Mesenteric fat pad (tissue), 1 donor: ENCODE data around the gene RPL7A. TPM values are rescaled to one million over a fixed set of nuclear protein-coding genes. Genes with fewer than 3 reads are reported as not detected.
"Not testable (repeated sequence)": the region's sequence is repeated elsewhere in the genome, so short reads cannot be mapped to it uniquely, and the experiment has no call there.

Experiments used
- DNase-seq: peaks from one replicate; pipeline ENCODE4 v3.0.0-alpha.2; 2020; ENCODE audit warnings: low spot score
- total RNA-seq: library from RNA; stranded (reverse); fragmentation: NEBNext Ultra II Directional; extraction: Animal tissue kit (Norgen Biotek cat#: 25700); gene quantifications from one replicate; pipeline ENCODE4 v1.2.1, GENCODE V29; 2021
- donor health status: DM: yes; HTN: yes; CAD: no.

The RPL7A gene
- total RNA-seq, 1 donor from 2014 or later = 1,535 TPM

DNA sequence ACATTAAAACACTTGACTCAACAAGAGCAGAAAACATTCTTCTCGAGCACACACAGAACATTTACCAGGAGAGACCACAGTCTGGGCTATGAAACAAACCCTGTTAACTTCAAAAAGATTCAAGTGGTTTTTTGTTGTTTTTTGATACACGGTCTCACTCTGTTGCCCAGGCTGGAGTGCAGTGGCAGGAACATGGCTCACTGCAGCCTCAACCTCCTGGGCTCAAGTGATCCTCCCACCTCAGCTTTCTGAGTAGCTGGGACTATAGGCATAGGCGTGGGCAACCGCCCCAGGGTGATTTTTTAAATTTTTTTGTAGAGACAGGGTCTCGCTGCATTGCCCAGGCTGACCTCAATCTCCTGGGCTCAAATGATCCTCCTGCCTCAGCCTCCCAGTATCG is 21.0 kb upstream of the RPL7A start:
- not testable (repeated sequence) for DNase-seq

DNA sequence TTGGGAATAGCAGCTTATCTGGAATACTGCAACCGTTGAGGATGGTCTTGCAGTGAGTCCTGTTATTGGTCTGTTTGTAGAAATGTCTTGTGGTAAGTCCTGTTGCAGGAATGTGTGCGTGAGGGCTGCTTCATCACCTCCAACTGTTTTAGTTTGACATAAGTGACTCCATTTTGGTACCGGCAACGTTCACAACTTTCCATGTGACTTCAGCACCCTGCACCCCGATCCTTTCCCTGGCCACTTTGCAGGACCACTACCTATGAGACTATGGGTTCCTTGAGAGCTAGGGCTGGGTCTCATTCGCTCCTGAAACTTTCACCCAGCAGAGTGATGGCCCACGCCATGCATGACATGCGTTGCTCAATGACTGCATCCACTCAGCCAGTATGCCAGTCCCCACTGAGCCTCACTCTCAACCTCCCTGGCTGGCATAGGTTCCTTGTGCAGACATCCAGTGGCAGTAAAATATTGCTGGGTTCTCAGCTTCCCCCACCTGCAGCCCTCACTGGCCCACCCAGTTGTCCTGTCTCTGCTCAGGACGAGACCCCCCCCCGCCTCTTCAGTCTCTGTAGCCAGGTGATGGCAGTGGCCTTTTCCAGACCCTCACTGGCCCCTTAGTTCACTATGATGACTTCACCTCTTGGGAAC is 20.1 kb upstream of the RPL7A start:
- no peak for DNase-seq

DNA sequence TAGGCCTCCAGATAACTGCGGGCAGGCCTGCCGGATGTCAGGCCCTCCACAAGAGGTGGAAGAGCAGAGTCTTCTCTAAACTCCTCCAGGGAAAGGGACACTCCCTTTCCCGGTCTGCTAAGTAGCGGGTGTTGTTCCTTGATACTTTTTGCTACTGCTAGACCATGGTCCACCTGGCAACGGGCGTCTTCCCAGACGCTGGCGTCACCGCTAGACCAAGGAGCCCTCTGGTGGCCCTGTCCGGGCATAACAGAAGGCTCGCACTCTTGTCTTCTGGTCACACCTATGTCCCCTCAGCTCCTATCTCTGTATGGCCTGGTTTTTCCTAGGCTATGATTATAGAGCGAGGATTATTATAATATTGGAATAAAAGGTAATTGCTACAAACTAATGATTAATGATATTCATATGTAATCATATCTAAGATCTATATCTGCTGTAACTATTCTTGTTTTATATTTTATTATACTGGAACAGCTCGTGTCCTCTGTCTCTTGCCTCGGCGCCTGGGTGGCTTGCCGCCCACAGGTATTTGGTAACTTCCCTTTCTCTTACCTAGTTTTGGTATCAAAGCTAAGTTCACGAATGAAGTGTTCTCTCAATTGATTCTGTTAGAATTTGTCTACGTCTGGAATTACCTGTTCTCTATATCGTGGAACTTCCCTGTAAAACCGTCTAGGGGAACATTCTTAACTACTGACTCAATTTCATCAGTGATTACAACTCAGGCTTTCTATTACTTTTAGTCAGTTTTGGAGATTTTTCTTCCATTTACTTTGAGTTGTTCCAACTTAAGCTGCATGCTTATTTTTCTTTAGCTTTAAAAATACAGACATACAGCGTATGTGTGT is 18.5 kb upstream of the RPL7A start:
- not testable (repeated sequence) for DNase-seq

DNA sequence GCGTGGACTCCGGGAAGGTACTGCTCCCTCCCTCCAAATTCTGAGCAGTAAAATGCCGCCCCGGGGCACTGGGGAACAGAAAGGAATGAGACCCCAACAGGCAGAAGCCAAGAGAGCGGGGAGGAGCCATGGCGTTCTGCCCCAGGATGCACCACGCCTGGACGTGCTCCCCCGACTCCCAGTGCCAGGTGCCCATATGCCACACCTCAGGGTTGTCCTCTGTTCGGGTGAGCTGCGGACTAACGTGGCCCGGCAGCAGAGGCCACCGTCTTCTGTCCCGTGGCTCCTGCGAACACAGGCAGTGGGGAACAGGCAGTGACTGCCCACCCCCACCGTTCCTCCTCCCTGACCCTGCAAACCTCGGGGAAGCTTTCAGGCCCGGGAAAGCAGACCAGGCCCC is 16.8 kb upstream of the RPL7A start:
- DNase-seq = no peak

DNA sequence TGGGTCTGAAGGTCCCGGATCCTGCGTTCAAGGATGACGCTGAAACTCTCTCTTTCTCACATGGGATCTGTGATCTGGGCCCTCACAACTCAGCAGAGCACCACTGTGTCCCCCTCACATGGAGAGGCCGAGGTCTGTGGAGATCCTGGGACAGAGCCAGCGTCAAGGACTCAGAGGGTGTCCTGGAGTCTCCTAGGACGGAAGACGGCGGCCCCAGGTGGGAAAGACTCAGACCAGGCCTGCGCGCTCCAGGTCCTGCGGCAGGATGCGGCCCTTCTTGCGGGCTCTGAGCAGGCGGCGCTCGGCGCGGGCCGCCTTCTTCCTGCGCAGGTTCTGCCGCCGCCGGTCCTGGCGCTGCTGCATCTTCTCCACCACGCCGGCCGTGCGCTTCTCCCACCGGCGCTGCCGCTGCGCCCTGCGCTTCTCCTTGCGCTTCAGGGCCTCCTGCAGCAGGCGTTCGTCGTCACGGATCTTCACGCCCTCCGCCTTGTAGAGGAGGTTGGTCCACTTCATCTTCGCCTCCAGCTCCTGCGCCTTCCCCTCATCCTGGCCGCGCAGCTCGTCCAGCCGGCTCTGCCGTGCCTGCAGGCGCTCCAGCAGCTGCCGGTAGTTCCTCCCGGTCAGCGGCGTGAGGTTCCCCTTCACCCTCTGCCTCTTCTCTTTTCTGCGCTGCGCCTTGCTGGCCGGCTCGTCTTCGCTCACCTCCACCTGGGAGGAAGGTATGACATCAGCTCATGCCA is 16.2 kb upstream of the RPL7A start:
- no peak for DNase-seq

DNA sequence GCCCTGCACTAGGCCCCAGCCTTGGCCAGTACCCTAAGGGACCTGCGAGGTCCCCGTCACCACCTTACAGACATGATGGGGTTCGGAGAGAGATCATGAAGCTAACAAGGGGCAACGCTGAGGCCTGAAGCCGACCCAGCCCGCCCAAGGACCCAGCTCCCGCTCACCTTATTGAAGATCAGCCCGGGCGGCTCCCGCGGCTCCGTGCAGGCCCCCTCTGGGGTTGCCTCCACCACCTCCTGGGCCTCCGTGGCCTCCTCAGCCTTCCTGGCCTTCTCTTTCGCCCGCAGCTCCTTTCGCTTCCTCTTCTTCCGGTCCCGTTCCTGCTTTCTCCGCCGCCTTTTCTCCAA is 15.7 kb upstream of the RPL7A start:
- DNase-seq = no peak

DNA sequence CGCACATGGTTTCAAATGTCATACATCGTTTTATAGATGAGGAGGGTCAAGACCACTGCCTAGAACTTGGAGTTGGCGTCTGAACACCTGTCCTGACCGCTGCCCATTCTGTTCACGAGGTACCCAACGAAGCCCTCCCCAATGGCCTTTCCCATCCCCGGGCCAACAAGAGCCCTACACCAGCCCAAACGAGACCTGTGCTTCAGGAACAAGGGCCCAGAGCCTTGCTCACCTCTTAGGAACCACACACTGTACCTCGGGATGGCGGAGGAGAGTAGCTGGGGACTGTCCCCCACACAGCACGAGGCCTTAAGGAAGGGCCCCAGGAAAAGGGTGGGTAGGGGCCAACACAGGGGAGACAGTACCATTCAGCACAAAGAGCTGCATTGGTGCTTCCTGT is 15.0 kb upstream of the RPL7A start:
- no peak for DNase-seq

DNA sequence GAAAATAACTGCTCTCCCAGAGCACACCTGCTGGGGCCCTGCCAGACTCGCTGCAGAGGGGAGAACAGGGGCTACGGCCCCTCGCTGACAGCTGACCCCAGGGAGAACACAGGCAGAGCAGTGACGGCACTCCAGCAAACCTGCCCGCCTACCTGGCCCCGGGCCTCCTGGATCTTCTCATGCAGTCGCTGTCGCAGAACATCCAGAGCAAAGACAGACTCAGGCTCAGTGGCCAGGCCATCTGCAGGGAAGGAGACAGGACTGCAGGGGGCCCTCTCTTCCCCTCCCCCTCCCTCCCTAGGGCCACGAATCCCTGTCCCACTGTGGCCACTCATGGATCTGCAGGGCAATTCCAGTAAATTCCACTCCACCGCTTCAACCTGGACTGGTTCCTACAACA is 14.5 kb upstream of the RPL7A start:
- DNase-seq = no peak

DNA sequence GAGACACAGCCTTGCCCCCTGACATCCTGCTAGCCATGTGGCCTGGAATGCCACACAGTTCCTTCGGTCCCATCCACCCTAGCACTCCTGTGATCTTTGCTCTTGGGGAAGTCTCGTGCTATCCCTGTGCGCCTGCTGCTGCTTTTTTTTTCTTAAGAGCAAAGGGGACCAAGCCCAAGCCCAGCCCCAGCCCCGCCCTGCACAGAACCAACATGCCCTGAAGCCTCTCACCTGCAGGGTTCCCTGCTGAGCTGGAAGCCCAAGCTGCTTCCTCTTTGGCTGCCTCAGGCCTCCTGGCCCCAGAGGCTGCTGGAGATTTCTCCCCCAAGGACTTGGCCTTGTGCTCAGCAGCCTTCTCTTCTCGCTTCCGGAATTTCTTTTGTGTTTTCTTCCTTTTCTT is 13.9 kb upstream of the RPL7A start:
- no peak for DNase-seq

DNA sequence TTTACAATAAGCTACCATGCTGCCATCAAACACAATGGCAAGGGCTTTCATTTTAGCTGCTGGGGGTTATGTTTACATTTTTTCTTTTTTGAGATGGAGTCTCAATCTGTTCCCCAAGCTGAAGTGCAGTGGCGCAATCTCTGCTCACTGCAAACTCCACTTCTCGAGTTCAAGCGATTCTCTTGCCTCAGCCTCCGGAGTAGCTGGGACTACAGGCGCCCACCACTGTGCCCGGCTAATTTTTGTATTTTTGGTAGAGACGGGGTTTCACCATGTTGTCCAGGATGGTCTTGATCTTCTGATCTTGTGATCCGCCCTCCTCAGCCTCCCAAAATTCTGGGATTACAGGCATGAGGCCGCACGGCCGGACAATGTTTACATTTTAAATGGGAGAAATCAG is 13.1 kb upstream of the RPL7A start:
- DNase-seq = not testable (repeated sequence)

DNA sequence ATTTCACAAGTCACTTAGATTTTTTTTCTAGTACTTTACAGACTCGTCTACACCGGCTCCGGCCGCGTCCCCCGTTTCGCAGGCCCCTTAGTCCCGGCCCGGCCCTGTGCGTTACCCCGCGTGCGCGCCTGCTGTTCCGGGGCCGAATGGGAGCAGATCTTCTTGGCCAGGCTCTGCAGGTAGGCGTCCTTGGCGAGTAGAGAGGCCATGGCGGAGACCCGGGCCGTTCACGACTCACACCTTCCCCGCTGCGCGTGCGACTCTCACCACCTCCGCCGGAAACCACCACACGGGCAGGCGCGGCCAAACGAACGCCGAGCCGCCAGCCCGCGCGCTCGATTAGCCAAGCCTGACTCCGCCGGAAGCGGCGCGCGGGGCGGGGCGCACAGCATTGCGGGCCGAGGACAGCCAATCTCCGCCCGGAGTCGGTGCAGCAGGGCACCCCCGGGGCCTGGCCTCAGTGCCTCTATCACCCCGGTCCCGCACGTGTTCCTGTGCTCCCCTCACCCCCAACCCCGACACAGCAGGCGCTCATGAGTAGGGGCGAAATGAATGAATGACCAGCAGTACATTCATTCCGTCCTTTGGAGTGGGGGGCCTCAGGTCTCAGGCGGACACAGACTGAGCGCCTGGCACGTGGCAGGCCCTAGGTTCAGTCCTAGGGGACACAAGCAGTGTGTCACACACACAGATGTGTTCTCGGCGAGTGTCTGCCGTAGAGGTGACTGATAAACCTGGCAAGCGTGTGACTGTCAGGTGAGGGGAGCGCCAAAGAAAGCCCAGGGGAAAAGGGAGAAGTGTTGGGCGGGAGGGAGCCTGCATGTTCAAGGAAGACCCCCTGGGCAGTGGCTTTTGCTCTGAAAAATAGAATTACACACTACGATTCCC is 11.8 kb upstream of the RPL7A start, which contains the start of gene SURF6:
SURF6 (minus strand) TSS at position 265 of the 888 bp plus-strand sequence; CDS start at position 209, 56 bp downstream.
- peak; percentile 96 for DNase-seq

DNA sequence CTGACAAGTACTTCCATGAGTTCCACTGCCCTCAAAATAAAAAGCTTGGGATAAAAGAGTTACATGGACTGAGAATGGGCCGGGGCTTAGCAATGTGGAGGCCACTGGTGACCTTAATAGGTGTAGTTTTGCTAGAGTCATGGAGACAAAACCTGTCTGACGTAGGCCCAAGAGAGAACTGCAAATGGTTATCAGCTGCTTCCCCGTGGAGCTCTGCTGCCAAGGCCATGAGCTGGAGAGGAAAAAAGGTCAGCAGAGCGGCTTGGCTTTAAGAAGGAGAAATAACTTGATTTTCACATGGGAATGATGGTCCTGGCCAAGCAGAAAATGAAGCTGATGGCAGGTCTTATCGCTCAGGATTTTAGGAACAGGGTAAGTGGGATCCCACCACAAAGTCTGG is 8.4 kb upstream of the RPL7A start:
- DNase-seq = no peak

DNA sequence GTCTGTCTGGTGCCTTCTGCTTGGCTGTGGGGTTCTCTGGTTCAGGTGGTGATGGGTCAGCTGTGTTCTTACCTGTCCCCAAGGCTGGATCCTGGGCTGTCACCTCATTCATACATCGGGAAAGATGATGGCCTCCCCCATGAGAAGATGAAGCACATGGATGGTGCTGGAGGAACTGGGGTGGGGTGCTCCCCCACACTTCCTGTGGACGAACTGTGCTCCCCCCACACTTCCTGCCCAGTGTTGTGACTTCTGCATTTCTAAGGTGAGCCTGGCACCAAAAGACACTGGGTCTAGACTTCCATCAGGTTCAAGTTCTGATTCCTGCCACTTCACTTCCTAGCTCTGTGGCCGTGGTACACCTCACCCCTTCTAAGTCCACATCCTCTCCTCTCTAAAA is 7.8 kb upstream of the RPL7A start:
- DNase-seq = no peak

DNA sequence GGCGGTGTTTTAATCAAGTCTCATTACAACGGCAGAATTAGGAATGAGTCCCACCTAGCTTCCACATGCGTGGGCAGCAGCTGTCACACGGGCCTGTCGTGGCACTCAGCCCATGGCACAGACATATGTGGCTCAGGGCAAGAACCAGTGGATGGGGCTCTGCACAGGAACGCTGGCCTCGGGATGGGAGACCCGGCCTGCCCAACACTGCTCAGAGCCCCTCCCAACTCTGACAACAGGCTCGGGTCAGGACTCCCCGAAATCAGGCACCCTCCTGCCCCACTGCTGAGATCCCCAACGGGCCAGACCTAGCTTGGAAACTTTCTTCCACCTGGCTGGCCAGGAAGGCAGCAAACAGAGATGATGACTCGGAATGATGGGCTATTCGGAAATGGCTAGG is 7.1 kb upstream of the RPL7A start:
- DNase-seq = no peak

DNA sequence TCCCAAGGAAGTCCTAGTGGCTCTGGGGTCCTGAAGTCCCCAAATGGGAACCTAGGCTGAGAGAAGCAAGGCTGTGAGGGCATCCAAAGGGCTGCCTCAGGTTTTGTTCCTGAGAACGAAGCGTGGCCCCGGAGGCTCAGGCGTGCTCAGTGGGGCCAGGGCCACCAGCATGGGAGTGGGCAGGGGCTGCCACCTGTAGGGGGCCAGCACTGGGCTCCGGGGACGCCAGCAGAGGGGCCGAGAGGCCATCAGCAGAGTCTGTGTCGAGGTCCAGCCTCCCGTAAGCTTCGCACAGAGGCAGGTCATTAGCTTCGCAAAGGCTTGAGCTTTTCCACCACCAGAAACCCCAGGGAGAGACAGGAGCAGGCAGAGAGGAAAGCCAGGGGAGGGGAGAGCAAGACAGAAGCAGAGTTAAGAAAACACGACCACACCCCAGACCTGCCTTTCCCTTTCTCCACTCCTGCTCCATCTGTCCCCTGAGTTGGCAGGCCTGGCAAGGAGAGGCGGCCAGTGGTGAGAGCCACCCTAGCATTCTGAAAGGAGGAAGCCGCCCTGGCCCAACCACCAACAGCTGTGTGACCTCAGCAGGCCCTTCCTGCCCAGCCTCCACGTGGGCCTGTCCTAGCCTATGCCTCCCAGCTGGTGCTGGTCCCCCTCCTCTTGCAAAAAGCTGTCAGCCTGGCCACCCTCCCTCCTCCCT is 6.5 kb upstream of the RPL7A start:
- no peak for DNase-seq

DNA sequence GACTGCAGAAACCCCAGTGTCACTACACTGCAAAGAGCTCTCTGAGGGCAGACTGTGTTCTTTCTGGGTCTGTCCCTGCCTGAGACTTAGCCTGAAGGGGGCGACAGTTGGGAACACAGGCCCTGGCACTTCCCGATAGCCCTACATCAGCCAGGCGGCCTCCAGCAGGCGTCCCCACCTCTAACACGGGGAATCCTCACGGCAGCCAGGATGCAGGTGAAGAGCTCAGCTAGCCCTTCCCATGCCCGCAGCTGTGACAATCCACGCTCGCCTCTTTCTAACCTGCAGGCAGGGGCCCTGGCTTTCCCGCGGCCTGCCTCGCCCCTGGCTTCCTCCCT is 6.0 kb upstream of the RPL7A start:
- DNase-seq = no peak

DNA sequence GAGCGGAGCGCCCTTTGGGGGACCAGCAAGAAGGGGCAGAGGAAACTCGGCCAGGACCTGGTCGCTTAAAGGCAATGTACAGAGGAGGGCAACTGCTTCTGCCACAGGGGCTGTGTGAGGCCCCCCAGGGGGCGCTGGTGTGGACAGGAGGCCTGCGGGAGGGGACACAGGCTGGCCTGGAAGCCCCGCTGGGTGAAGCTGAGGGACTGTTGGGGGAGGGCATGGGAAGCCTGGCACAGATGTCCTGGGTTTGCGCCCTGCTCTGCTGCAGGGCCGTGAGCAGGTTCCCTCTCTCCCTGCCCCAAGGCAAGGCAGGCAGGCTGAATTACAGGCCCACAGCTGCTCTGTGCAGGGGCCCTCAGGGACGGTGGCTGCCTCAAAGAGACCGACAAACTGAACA is 5.4 kb upstream of the RPL7A start:
- no peak for DNase-seq

DNA sequence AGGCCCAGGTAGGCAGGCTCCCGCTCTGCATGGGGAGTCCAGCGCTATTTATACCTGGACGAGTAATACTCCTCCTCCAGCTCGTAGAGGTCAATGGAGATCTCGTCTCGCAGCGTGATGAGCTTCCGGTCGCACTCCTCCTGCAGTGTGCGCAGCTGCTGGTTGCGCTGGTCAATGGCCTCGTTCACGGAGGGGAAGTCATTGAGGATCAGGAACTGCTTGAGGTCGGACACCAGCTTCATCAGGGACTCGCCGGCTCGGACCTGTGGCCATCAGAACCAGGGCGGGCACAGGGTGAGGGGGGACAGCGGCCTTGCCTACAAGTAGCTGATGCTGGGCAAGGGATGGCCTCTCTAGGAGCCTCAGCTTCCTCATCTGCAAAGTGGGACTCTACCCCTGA is 3.9 kb upstream of the RPL7A start:
- DNase-seq = no peak

DNA sequence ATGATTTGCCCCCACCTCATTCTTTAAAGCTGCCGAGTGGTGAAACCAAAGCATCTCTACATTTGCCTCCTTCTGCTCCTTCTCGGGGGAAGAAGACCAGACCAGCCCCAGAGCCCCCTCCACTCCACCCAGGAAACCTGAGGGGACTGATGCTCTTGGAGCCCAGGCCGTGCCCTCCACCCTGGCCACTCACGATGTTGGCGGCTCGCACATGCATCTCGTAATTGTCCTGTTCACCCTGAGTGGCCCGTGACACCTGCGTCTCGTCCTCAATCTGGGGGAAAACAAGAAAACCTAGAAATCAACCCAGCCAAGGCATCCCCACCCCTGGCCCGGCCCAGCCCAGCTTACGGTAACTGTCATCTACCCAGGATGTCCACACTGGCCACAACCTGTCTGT is 3.0 kb upstream of the RPL7A start:
- DNase-seq = no peak

DNA sequence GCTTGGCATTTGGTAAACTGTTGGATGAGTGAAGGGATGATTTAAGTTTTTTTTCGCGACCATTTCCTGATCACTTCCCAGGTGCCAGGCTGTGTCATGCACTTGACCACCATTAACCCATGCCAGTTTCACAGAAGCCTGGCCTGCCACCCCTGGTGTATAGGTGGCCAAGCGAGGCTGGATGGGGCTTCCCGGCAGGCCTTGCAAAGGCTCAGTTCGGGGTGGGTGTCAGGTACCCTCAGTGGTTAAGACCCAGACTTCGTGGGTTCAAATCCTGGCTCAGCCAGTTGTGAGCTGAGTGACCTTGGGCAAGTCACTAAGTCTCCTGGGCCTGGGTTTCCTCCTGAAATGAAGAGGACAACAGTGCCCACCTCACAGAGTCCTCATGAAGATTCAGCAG is 2.4 kb upstream of the RPL7A start:
- no peak for DNase-seq
